Prostate gland (tissue), 2 donors: ENCODE measurements around the gene PRMT6.

ENCODE experiments used
- CTCF ChIP-seq, 4 experiments: fragments of 200-600 bp in 2 of 4; fragments of 450-650 bp in 2 of 4; sonication (generic) in 2 of 4; IDR thresholded peaks; 1 replicate in 3 of 4; 2 replicates in 1 of 4; pipeline ENCODE4 v1.5.1; 2016 to 2019; ENCODE audit warnings: antibody characterized with exemption in 4 of 4, mild to moderate bottlenecking in 2 of 4, moderate library complexity in 2 of 4
- POLR2A ChIP-seq: fragments of 450-650 bp; IDR thresholded peaks from one replicate; pipeline ENCODE4 v1.6.1; 2016; ENCODE audit warnings: antibody characterized with exemption, mild to moderate bottlenecking
- POLR2AphosphoS5 ChIP-seq: sonication (generic); formaldehyde crosslinking; IDR thresholded peaks from one replicate; pipeline ENCODE4 v1.6.1; 2017; ENCODE audit warnings: antibody characterized with exemption

- no peak for TF ChIP-seq CTCF (IDR thresholded peaks at IDR 0.05)
- no peak for TF ChIP-seq POLR2AphosphoS5
- no peak for TF ChIP-seq POLR2A
Measured at GRCh38 chr1:107048241-107048640, 8.2 kb upstream of the PRMT6 start.
